Skeletal muscle satellite cell (primary cell): ENCODE results near the gene TMEM132E.
A peak's percentile ranks its signal among the peaks of the same experiment; 100 is the strongest.

Source experiments
- H3K27me3 ChIP-seq: 2 replicates; pipeline ENCODE4 v1.7.0; 2013; ENCODE audit warnings: low read length; ENCODE audit not compliant: control insufficient read depth, insufficient read depth
- H3K36me3 ChIP-seq: 2 replicates; pipeline ENCODE4 v1.7.0; 2013; ENCODE audit warnings: mild to moderate bottlenecking, control low read depth, low read length; ENCODE audit not compliant: insufficient read depth
- H3K4me1 ChIP-seq: 2 replicates; pipeline ENCODE4 v1.7.0; 2013; ENCODE audit warnings: low read length; ENCODE audit not compliant: control insufficient read depth, insufficient read depth
- H3K4me2 ChIP-seq: 2 replicates; pipeline ENCODE4 v1.7.0; 2013; ENCODE audit warnings: mild to moderate bottlenecking, low read length
- H3K4me3 ChIP-seq: 2 replicates; pipeline ENCODE4 v1.7.0; 2013; ENCODE audit warnings: low read length
- H3K9ac ChIP-seq: 2 replicates; pipeline ENCODE4 v1.7.0; 2013; ENCODE audit warnings: mild to moderate bottlenecking, low read depth, low read length, moderate library complexity
- H3K9me3 ChIP-seq: replicated peaks from 2 replicates; pipeline ENCODE4 v1.7.0; 2013; ENCODE audit warnings: mild to moderate bottlenecking, control low read depth, low read length

The TMEM132E gene

DNA sequence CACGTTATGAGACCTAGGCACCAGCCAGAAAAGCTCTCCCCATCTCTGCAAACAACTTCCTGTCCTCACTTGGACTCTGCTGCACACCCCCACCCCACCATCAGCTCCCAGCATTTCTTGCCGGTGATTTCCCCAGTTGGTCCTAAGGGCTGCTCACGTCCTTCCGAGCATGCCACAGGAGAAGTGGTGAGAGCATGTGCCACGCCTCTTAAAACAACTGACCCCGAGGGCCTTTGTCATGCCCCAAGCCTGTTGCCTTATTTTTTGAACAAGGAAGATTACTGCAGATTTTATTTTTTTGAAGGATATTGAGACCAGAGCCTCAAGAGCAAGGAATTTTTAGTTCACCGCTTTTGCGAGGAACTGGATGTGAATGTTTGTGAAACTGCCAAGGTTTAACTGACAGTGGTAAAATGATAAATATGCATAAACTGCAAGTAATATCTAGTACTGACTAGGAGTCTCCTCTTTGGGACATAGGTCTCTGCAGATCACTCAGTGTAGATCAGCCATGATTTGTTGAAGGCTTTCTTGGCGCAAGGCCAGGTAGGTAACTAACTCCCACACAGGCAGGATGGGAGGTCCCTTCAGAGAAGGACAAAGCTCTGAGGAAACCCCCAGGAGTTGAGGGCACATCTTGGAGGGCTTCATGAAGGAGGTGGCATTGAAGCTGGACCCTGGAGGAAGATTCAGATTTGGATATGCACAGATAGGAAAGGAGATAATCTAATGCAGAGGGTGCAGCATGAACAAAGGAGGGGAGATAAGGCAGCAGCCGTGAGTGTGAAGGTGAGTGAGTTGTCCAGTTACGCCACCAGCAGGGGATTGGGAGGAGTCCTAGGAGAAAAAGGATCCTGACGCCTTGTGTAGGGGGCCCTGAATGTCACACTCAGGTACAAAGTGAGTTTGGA, 44.7 kb downstream of the TMEM132E start:
- Histone ChIP-seq H3K36me3 (no peaks in the 10 kb centered on the region), H3K27me3 (peaks cover 3% of the 10 kb centered on the region), H3K4me3 (no peak overlapping the region), H3K4me1 (no peaks in the 10 kb centered on the region), H3K9me3 (no peaks in the 10 kb centered on the region), H3K4me2 (no peak overlapping the region), H3K9ac (no peak overlapping the region)

DNA sequence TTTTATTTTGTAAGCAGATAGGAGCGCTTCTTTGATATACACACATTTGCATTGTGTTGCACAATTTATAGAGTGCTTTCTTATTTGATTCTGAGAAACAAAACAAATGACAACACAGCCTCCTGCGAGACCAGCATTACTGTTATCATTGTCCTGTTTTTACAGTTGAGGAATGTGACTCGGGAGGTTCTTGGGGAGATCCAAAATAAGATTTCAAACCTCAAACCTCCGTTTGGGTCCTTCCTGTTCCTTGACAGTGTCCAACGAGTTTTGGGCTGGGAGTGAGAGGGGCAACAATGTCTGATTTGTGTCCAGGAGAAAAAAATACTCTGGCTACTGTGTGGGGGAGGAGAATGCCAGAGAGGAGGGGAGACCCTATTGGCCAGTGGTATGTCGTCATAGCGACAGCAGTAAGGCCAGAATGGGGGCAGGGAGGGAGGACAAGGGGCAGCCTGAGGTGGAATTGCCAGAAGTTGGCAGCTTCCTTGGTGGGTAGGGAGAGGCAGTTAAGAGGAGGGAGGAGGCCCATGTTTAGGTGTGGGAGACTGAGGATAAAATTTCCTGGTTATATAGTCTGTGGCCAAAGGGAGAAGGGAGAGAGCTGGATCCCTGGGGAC, 45.5 kb downstream of the TMEM132E start:
- H3K4me2 ChIP-seq: no peak overlapping the region
- peaks cover 3% of the 10 kb centered on the region for H3K27me3 ChIP-seq
- no peaks in the 10 kb centered on the region for H3K36me3 ChIP-seq

DNA sequence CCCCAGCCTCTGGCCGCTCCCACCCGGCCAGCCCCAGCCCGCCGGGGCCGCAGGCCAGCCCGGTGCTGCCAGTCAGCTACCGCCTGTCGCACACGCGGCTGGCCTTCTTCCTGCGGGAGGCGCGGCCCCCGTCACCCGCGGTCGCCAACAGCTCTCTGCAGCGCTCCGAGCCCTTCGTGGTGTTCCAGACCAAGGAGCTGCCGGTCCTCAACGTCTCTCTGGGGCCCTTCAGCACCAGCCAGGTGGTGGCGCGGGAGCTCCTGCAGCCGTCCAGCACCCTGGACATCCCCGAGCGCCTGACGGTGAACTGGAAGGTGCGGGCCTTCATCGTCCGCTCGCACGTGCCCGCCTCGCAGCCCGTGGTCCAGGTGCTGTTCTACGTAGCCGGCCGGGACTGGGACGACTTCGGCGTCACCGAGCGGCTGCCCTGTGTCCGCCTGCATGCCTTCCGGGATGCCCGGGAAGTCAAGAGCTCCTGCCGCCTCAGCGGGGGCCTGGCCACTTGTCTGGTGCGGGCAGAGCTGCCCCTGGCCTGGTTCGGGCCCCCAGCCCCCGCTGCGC, 46.8 kb downstream of the TMEM132E start:
- no peaks in the 10 kb centered on the region for H3K4me1 ChIP-seq
- H3K9ac ChIP-seq: no peak overlapping the region
- no peaks in the 10 kb centered on the region for H3K9me3 ChIP-seq
- H3K4me3 ChIP-seq: no peak overlapping the region
- no peak overlapping the region for H3K4me2 ChIP-seq
- no peaks in the 10 kb centered on the region for H3K36me3 ChIP-seq
- H3K27me3 ChIP-seq: peaks cover 3% of the 10 kb centered on the region

More for the DNA sequence above, 45.5 kb downstream of the TMEM132E start:
- no peak overlapping the region for H3K4me3 ChIP-seq
- no peak overlapping the region for H3K9ac ChIP-seq
- no peaks in the 10 kb centered on the region for H3K9me3 ChIP-seq
- no peaks in the 10 kb centered on the region for H3K4me1 ChIP-seq

DNA sequence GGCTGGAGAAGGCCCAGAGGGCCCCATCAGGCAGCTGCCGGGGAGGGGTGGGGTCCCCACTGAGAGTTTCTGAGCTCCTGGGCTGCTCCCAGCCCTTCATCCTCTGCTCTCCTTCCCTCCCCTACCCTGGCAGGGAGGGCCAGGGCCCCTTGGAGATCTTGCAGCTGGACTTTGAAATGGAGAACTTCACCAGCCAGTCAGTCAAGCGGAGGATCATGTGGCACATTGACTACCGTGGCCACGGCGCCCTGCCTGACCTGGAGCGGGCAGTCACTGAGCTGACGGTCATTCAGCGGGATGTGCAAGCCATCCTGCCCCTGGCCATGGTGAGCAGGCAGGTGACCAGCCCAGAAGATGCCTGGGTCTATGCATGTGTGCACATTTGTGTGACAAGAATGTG, 49.5 kb downstream of the TMEM132E start:
- Histone ChIP-seq H3K27me3 (peaks cover 3% of the 10 kb centered on the region), H3K4me1 (no peaks in the 10 kb centered on the region), H3K9me3 (no peaks in the 10 kb centered on the region), H3K4me3 (no peak overlapping the region), H3K9ac (no peak overlapping the region), H3K4me2 (no peak overlapping the region), H3K36me3 (no peaks in the 10 kb centered on the region)

DNA sequence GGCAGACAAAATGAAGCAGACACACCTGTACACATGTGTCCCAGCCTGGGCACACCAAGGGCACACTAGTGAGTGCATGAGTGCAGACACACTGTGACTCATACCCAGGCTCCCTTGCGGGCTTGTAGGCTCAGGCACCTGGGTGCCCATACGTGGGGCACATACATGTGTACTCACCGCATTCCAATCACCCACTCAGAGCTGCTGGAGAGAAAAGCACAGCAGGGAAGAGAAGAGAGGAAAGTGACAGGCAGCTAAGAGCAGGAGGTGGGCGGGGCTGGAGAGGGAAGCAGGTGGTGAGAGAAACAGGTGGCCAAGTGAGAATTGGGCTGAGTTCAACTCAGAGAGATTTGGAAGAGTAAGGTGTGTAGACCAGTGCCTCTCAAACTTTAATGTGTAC, 54.0 kb downstream of the TMEM132E start:
- no peak overlapping the region for H3K4me2 ChIP-seq
- H3K4me3 ChIP-seq: no peak overlapping the region
- no peaks in the 10 kb centered on the region for H3K9me3 ChIP-seq
- H3K27me3 ChIP-seq: no peaks in the 10 kb centered on the region
- H3K4me1 ChIP-seq: no peaks in the 10 kb centered on the region
- H3K36me3 ChIP-seq: no peaks in the 10 kb centered on the region
- no peak overlapping the region for H3K9ac ChIP-seq

DNA sequence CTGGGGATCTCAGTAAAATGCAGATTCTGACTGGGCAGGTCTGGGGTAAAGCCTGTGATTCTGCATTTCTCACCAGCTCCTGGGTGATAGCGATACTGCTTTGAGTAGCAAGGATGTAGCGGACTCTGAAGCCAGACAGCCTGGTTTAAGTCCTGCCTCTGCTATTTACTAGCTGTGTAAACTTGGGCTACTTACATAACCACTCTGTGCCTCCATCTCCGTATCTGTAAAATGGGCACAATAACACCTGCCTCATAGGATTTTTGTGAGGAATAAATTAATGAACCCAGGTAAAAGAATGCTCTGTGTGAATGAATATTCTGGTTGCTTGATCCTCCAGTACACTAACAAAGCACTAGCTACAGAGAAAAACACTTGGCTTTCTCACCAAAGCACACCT, 54.4 kb downstream of the TMEM132E start:
- Histone ChIP-seq H3K27me3 (no peaks in the 10 kb centered on the region), H3K4me3 (no peak overlapping the region), H3K36me3 (no peaks in the 10 kb centered on the region), H3K4me1 (no peaks in the 10 kb centered on the region), H3K9me3 (no peaks in the 10 kb centered on the region), H3K9ac (no peak overlapping the region), H3K4me2 (no peak overlapping the region)

DNA sequence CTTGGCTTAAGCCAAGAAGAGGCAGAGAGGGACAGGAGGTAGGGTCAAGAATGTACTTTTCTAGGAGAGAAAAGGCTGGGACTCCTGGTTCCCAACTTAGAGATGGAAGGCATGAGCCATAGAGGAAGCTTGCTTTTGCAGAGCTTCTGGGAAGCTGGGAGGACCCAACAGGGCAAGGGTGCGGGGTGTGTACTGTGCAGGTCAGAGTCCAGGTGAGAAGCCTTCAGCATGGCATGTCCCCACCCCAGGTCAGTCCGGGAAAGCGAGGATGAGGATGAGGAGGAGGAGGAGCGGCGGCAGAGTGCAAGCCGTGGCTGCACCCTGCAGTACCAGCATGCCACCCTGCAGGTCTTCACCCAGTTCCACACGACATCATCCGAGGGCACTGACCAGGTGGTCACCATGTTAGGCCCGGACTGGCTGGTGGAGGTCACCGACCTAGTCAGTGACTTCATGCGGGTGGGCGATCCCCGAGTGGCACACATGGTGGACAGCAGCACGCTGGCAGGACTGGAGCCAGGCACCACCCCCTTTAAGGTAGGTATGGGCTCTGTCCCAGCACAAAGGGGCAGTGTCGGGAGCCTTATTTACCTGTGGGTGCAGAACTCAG, 55.3 kb downstream of the TMEM132E start:
- no peak overlapping the region for H3K9ac ChIP-seq
- no peaks in the 10 kb centered on the region for H3K9me3 ChIP-seq
- H3K4me3 ChIP-seq: no peak overlapping the region
- no peak overlapping the region for H3K4me2 ChIP-seq
- H3K4me1 ChIP-seq: no peaks in the 10 kb centered on the region
- H3K36me3 ChIP-seq: no peaks in the 10 kb centered on the region
- H3K27me3 ChIP-seq: peaks cover 4% of the 10 kb centered on the region

DNA sequence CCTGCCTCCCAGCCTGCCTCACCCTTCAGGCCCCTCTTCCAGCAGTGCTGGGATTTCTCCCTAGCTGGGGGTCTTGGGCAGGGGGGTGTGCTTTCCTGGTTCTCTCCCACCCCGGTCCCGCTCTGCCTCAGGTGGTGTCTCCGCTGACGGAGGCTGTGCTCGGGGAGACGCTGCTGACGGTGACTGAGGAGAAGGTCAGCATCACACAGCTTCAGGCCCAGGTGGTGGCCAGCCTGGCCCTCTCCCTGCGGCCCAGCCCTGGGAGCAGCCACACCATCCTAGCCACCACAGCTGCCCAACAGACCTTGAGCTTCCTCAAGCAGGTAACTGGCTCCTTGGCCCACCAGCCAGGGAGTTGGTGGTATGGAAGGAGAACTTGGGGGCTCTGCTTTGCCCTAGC, 56.5 kb downstream of the TMEM132E start:
- Histone ChIP-seq H3K9me3 (no peaks in the 10 kb centered on the region), H3K4me2 (no peak overlapping the region), H3K4me1 (no peaks in the 10 kb centered on the region), H3K36me3 (no peaks in the 10 kb centered on the region), H3K27me3 (peaks cover 4% of the 10 kb centered on the region), H3K9ac (no peak overlapping the region), H3K4me3 (no peak overlapping the region)

DNA sequence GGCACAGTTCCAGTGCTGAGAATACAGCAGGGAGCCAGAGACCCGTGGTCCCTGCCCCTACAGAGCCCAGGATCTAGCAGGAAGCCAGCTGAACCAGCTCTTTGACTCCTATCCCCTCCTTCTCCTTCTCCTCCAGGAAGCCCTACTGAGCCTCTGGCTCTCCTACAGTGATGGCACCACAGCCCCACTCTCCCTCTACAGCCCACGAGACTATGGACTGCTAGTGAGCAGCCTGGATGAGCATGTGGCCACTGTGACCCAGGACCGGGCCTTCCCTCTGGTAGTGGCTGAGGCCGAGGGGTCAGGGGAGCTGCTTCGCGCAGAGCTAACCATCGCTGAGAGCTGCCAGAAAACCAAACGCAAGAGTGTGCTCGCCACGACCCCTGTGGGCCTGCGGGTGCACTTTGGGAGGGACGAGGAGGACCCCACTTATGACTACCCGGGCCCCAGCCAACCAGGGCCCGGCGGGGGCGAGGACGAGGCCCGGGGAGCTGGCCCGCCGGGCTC, 57.7 kb downstream of the TMEM132E start:
- no peaks in the 10 kb centered on the region for H3K4me1 ChIP-seq
- H3K4me2 ChIP-seq: no peak overlapping the region
- peaks cover 4% of the 10 kb centered on the region for H3K27me3 ChIP-seq
- no peaks in the 10 kb centered on the region for H3K9me3 ChIP-seq
- H3K4me3 ChIP-seq: no peak overlapping the region
- H3K9ac ChIP-seq: no peak overlapping the region
- H3K36me3 ChIP-seq: no peaks in the 10 kb centered on the region

DNA sequence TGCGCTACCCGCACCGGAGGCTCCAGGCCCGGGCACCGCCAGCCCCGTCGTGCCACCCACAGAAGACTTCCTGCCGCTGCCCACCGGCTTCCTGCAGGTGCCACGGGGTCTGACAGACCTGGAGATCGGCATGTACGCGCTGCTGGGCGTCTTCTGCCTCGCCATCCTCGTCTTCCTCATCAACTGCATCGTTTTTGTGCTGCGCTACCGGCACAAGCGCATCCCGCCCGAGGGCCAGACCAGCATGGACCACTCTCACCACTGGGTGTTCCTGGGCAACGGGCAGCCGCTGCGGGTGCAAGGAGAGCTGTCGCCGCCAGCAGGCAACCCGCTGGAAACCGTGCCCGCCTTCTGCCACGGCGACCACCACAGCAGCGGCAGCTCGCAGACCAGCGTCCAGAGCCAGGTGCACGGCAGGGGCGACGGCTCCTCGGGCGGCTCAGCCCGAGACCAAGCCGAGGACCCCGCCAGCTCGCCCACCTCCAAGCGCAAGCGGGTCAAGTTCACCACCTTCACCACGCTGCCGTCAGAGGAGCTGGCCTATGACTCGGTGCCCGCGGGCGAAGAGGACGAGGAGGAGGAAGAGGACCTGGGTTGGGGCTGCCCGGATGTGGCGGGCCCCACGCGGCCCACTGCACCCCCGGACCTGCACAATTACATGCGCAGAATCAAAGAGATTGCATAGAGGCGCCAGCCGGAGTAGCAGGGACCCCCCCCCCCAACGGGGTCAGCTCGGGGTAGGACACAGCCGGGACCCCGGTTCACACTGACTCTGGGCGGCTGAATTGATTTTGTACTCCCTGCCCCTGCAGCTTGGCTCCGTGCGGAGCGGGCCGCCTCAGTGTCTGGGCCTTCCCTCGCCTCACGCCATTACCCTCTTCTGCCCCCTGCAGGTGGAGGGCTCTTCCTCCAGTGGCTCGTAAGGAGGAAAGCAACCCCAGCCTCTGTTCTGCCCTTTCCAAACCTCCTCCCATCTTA, 58.5 kb downstream of the TMEM132E start:
- peak overlapping the region; percentile 60 for H3K4me2 ChIP-seq
- no peak overlapping the region for H3K9ac ChIP-seq
- peaks cover 4% of the 10 kb centered on the region for H3K27me3 ChIP-seq
- H3K4me1 ChIP-seq: no peaks in the 10 kb centered on the region
- H3K36me3 ChIP-seq: no peaks in the 10 kb centered on the region
- H3K9me3 ChIP-seq: no peaks in the 10 kb centered on the region
- peak overlapping the region; percentile 28 for H3K4me3 ChIP-seq
